ENCODE data around the gene NT5C. TPM values are rescaled to one million over a fixed set of nuclear protein-coding genes. Genes with fewer than 3 reads are reported as not detected.
A peak's percentile ranks its signal among the peaks of the same experiment; 100 is the strongest.
"Not testable (repeated sequence)": the region's sequence is repeated elsewhere in the genome, so short reads cannot be mapped to it uniquely, and the experiment has no call there.

Gene NT5C
- total and polyA plus RNA-seq, 7 donors = 16.4 to 84.0 (median 32.0) TPM

DNA sequence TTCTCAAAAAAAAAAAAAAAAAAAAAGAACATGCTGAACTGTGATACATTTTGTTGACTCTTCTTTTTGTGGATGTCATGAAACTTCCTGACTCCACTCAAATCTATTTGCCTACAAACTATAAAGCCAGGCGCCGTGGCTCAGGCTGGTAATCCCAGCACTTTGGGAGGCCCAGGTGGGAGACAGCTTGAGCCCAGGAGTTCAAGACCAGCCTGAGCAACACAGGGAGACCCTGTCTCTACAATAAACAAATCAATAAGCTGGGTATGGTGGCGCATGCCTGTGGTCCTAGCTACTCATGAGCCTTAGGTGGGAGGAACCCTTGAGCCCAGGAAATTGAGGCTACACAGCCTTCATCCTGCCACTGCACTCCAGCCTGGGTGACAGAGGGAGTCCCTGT, 1.5 kb upstream of the NT5C start:
- peaks cover 0 to 24% of the 10 kb centered on the region in 2 donors for H3K36me3 ChIP-seq (ENCODE audit: insufficient read depth in 1 of 2, low read depth in 1 of 2)
- 94 to 100% (median 95%) methylated on average over 3 of the region's 3 CpGs for WGBS, 3 donors
- intact Hi-C loops (cut with DNase I) = loop anchor here in 1 of 2 donors (5.0 kb wide), 1 partner anchor 49 kb away; the partner anchor contains the start of gene SUMO2
- no peaks in the 10 kb centered on the region for H3K9me3 ChIP-seq
- no peak overlapping the region for H3K4me3 ChIP-seq
- H3K27ac ChIP-seq = no peak overlapping the region
- DNase-seq (no peak), ATAC-seq (no peak)
- TF ChIP-seq, protein P1, sequence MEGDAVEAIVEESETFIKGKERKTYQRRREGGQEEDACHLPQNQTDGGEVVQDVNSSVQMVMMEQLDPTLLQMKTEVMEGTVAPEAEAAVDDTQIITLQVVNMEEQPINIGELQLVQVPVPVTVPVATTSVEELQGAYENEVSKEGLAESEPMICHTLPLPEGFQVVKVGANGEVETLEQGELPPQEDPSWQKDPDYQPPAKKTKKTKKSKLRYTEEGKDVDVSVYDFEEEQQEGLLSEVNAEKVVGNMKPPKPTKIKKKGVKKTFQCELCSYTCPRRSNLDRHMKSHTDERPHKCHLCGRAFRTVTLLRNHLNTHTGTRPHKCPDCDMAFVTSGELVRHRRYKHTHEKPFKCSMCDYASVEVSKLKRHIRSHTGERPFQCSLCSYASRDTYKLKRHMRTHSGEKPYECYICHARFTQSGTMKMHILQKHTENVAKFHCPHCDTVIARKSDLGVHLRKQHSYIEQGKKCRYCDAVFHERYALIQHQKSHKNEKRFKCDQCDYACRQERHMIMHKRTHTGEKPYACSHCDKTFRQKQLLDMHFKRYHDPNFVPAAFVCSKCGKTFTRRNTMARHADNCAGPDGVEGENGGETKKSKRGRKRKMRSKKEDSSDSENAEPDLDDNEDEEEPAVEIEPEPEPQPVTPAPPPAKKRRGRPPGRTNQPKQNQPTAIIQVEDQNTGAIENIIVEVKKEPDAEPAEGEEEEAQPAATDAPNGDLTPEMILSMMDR (IDR thresholded peaks at IDR 0.05) = no peak
- peaks cover 5% of the 10 kb centered on the region for H3K4me1 ChIP-seq
- no peaks in the 10 kb centered on the region for H3K27me3 ChIP-seq (ENCODE audit: insufficient read depth in 3 of 3, low read length in 2 of 3)

DNA sequence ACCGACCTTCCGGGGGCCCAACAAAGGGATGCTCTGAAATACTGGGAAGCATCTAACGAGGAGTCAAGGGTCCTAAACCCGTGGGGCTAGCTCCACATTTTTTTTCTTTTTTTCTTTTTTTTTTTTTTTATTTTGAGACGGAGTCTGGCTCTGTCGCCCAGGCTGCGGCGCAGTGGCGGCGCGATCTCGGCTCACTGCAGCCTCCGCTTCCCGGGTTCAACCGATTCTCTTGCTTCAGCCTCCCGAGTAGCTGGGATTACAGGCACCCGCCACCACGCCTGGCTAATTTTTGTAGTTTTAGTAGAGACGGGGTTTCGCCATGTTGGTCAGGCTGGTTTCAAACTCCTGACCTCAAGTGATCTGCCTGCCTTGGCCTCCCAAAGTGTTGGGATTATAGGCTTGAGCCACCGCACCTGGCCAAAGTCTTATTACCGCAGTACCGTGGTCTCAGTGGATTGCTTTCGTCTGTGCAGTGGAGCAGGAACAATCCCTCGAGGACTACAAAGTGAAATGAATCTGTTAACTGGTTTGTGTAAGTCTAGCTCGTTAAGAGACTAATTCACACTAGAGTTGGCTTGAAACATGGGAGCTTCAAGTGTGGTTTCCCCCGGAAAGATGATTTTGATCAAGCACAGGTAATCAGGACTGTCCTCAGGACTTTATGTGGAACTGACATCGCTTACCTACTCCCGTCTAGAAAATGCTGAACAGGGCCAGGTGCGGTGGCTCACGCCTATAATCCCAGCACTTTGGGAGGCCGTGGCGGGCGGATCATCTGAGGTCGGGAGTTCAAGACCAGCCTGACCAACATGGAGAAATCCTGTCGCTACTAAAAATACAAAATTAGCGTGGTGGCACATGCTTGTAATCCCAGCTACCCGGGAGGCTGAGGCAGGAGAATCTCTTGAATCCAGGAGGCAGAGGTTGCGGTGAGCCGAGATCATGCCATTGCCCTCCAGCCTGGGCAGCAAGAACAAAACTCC, 767 bp upstream of the NT5C start:
- 71 to 77% (median 75%) methylated on average over 40 of the region's 40 CpGs for WGBS, 3 donors
- not testable (repeated sequence) for DNase-seq; H3K27me3 ChIP-seq (ENCODE audit: insufficient read depth in 3 of 3, low read length in 2 of 3); H3K4me1 ChIP-seq; H3K9me3 ChIP-seq
- Histone ChIP-seq H3K27ac (peak overlapping the region; percentile 93), H3K4me3 (peak overlapping the region; percentile 94), H3K36me3 (ENCODE audit: insufficient read depth in 1 of 2, low read depth in 1 of 2) (peaks cover 0 to 24% of the 10 kb centered on the region in 2 donors)
- ATAC-seq = peak in 1 of 4 donors; percentile 7
- intact Hi-C loops (cut with DNase I) = loop anchor here in 1 of 2 donors (5.0 kb wide), 1 partner anchor 50 kb away; the partner anchor contains the start of gene SUMO2

DNA sequence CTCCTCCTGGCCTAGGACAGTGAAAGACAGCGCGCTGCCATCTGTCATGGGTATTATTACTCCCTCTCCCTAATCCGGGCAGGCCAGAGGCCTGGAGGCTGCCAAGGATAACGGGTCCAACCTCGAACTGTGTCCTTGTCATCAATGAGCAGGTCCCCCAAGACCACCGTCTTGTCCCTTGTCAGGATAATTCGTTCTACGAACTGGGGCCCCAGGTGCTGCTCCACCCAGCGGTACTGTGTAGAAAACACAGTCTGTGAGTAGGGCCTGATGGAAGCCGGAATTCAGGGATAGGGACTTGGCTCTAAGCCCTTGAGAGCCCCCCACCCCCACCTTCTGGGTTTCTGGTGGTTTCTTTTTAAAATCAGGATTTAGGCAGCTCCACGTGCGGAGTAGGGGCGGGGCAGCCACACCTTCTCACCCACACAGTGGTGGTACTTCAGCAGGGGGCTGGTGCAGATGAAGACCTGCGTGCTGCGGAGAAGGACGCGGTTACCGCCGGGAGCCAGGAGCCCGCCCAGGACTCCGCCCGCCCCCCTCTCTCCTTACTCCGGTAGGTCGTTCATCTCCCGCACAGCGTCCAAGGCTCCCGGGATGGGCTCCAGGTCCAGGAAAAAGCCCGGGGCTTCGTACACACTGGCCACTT, 787 bp downstream of the NT5C start:
- peak overlapping the region; percentile 93 for H3K27ac ChIP-seq
- DNase-seq (peak in 1 of 2 donors; percentile 67), ATAC-seq (peak; percentile 47 to 67 (median 54))
- H3K27me3 ChIP-seq (ENCODE audit: insufficient read depth in 3 of 3, low read length in 2 of 3) = no peaks in the 10 kb centered on the region
- peaks cover 5% of the 10 kb centered on the region for H3K4me1 ChIP-seq
- peaks cover 0 to 24% of the 10 kb centered on the region in 2 donors for H3K36me3 ChIP-seq (ENCODE audit: insufficient read depth in 1 of 2, low read depth in 1 of 2)
- TF ChIP-seq, protein P1 (IDR thresholded peaks at IDR 0.05) = peak; percentile 41
- WGBS, 3 donors = 15 to 21% (median 17%) methylated on average over 23 to 29 of the region's 29 CpGs
- H3K4me3 ChIP-seq = peak overlapping the region; percentile 94
- no peaks in the 10 kb centered on the region for H3K9me3 ChIP-seq
- intact Hi-C loops (cut with DNase I) = loop anchor here (1.0 to 5.0 kb wide), 2 partner anchors 16 to 52 kb away; partner anchors contain the start of gene SUMO2 (in 1 of the 2)

DNA sequence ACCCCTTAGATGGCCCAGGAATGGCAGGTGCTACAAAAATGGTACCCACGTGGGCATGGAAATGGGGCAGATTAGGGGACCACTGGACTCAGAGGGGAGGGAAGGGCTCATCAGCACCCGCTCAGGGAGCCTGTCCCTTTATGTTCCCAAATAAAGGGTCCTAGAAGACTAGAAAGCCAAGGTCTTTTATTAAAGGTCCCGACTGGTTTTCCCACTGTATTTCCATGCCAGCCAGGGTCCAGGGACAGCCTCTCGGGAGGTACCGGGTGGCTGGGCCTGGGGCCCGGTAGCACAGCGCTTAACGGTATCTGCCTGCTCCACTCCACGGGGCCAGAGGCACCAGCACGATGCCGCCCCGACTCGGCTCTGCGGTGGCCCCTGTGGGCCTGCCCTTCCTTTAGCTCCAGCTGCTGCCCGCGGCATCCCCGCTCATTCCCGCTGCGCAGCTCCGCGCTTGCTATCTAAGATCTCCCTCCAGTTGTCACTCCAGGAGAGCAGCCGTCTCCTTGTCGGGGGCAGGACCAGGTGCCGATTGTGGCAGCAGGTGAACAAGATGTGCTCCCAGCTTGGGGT, 1.4 kb downstream of the NT5C start:
- H3K27ac ChIP-seq = peak overlapping the region; percentile 93
- H3K9me3 ChIP-seq = no peaks in the 10 kb centered on the region
- peaks cover 5% of the 10 kb centered on the region for H3K4me1 ChIP-seq
- H3K4me3 ChIP-seq = peak overlapping the region; percentile 94
- ATAC-seq = no peak
- TF ChIP-seq, protein P1 (IDR thresholded peaks at IDR 0.05) = no peak
- no peaks in the 10 kb centered on the region for H3K27me3 ChIP-seq (ENCODE audit: insufficient read depth in 3 of 3, low read length in 2 of 3)
- intact Hi-C loops (cut with DNase I) = loop anchor here in 1 of 2 donors (5.0 kb wide), 1 partner anchor 52 kb away; the partner anchor contains the start of gene SUMO2
- WGBS, 3 donors = 68 to 73% (median 71%) methylated on average over 24 of the region's 24 CpGs
- H3K36me3 ChIP-seq (ENCODE audit: insufficient read depth in 1 of 2, low read depth in 1 of 2) = peaks cover 0 to 20% of the 10 kb centered on the region in 2 donors
- no peak for DNase-seq
